Neuron (in vitro differentiated cells): ENCODE data around the gene FGF19.

Source experiments
- H2AFZ ChIP-seq: one replicate; pipeline ENCODE4 v1.6.1; 2013; ENCODE audit warnings: low read depth, mild to moderate bottlenecking, inconsistent platforms, low read length, moderate library complexity
- H3K27me3 ChIP-seq: one replicate; pipeline ENCODE4 v1.6.1; 2013; ENCODE audit warnings: low read length; ENCODE audit not compliant: insufficient read depth
- H3K36me3 ChIP-seq: one replicate; pipeline ENCODE4 v1.6.1; 2013; ENCODE audit warnings: low read length; ENCODE audit not compliant: insufficient read depth
- H3K4me1 ChIP-seq: one replicate; pipeline ENCODE4 v1.6.1; 2013; ENCODE audit warnings: low read length; ENCODE audit not compliant: insufficient read depth
- H3K4me3 ChIP-seq: 2 replicates; pipeline ENCODE4 v1.5.1; 2013; ENCODE audit warnings: mild to moderate bottlenecking, low read length, moderate library complexity
- H3K9me3 ChIP-seq: one replicate; pipeline ENCODE4 v1.6.1; 2013; ENCODE audit warnings: low read length

The FGF19 gene

DNA sequence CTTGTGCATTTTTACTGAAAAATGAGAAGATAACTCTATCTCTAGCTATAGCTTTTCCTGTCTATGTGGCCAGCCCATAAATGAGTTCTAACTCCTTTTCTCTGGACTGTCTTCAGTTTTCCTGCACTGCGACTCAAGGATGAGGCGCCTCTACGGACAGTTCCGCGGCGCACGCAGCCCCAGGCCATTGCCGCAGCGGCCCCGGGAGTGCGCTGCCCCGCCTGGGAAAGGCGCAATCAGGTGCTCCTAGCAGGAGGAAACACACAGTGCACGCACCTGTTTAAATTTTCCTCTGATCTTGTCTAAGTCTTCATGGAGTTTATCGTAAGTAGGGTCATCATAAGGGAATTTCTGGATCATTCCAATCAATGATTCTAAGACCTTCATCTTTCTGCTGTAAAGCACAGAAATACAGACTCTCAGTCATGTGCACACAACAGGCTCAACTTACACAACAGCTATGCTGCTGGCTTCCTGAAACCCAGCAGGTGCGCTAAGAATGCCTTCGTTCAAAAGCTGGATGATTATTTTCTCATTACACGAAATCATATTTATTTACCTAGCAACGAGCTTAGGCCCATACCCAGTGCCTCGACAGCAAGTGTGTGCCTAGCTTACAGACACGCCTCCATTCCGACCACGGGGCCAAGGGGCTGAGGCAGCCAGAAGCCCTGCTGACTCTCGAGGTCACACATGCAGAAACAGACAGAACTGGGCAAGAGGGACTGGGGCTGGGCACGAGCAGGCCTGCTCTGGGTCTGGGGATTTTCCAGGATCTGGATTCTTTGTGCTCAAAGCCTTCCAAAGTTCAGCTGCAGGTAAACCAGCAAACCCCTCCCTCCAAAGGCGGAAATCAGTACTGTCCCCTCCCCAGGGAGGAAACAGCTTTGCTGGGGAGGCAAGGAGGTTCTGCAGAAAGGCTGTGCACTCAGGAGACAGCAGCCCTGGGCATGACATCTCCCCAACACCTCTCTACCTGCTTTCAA lies 35.9 kb downstream of the FGF19 start:
- Histone ChIP-seq H3K27me3 (no peaks in the 10 kb centered on the region), H3K4me1 (peaks cover 3% of the 10 kb centered on the region), H3K4me3 (no peak overlapping the region), H3K36me3 (peaks cover 47% of the 10 kb centered on the region), H3K9me3 (no peaks in the 10 kb centered on the region), H2AFZ (no peak overlapping the region)

DNA sequence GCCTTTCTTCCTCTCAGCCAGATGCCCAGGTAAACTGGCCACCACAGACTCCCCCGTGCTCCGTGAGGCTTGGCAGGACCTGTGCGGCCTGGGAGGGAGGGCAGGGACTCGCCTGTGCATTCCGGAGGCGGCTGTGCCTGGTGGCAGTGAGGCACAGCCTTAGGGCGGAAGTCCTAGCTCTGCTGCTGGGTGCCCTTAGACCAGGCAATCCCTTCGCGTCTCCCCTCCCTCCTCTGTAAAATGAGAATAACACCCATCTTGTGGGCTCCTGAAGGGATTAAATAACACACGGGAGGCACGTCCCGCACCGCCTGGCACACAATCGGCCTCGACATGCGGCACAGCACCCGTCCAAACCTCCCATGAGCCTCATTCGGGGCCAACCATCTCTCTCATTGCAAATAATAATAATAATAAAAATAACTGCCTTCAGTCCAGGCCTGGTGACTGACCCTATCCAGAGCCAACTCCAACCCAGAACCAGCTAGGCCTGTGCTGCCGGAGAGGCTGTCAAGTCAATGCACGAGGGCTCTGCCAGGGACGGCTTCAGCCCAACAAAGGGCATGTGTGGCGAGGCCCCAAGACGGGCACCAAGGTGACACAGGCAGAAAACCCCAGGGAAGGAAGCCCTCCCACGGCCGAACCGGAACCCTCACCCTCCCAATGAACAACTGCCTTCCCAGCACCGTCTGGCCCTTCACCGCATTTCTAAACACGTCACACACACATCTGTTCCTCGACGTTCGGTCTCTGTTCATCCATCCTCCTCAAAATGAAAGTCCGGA lies 36.9 kb downstream of the FGF19 start:
- peaks cover 3% of the 10 kb centered on the region for H3K4me1 ChIP-seq
- H3K27me3 ChIP-seq = no peaks in the 10 kb centered on the region
- peaks cover 44% of the 10 kb centered on the region for H3K36me3 ChIP-seq
- no peak overlapping the region for H3K4me3 ChIP-seq
- H2AFZ ChIP-seq = no peak overlapping the region
- no peaks in the 10 kb centered on the region for H3K9me3 ChIP-seq

DNA sequence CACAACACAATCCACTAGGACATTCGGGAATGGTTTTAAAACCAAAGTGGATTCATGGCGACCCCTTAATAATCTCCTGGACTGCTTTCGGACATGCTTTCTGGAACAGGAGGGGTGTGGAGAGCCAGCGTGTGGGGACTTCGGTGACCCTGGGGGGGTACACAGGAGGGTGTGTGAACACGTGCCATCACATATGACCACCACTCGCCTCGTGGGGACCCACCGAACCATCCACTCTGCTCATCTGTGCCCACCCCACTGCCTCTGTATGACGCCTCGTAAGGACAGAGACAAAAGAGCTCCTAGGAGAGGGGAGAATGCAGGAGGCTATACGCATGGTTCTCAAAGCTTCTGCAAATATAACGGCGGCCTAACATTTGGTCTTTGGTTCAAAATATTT lies 37.6 kb downstream of the FGF19 start:
- Histone ChIP-seq H3K4me1 (peaks cover 3% of the 10 kb centered on the region), H3K9me3 (no peaks in the 10 kb centered on the region), H3K27me3 (no peaks in the 10 kb centered on the region), H2AFZ (no peak overlapping the region), H3K36me3 (peaks cover 38% of the 10 kb centered on the region), H3K4me3 (no peak overlapping the region)

DNA sequence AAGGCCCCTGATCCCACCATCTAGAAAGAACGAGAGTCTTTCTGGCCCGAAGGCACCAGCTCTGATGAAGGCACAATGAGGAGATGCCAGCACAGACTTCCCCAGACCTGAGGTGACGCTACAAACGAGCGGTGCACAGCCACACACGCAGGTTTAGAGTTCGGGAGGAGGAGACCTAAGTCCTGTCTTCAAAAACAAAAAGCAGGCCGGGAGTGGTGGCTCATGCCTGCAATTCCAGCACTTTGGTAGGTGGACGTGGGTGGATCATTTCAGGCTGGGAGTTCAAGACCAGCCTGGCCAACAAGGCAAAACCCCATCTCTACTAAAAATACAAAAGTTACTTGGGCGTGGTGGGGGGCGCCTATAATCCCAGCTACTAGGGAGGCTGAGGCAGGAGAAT lies 38.2 kb downstream of the FGF19 start:
- H3K9me3 ChIP-seq = no peaks in the 10 kb centered on the region
- no peak overlapping the region for H2AFZ ChIP-seq
- no peaks in the 10 kb centered on the region for H3K27me3 ChIP-seq
- peaks cover 38% of the 10 kb centered on the region for H3K36me3 ChIP-seq
- H3K4me1 ChIP-seq = peaks cover 3% of the 10 kb centered on the region
- H3K4me3 ChIP-seq = no peak overlapping the region

DNA sequence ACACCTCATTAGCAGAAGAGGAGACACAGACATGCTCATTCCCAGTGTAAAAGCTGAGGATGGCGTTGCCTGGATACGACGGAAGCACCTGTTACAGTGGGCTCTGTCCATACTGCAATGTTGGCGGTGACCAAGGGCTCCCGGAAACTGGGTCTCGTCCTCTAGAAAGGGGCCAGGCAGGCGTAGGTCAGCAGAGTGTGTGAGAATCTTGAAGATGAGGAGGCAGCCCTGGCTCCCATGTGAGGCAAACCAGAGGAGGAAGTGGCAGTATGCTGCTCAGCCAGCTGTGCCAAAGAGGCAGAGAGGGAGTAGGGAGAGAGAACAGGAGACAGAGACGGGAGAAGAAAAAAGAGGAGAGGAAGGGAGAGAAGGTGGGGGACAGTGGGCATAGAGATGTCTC lies 38.9 kb downstream of the FGF19 start:
- peaks cover under 1% of the 10 kb centered on the region for H3K4me1 ChIP-seq
- no peak overlapping the region for H2AFZ ChIP-seq
- H3K9me3 ChIP-seq = no peaks in the 10 kb centered on the region
- no peak overlapping the region for H3K4me3 ChIP-seq
- no peaks in the 10 kb centered on the region for H3K27me3 ChIP-seq
- peaks cover 36% of the 10 kb centered on the region for H3K36me3 ChIP-seq

DNA sequence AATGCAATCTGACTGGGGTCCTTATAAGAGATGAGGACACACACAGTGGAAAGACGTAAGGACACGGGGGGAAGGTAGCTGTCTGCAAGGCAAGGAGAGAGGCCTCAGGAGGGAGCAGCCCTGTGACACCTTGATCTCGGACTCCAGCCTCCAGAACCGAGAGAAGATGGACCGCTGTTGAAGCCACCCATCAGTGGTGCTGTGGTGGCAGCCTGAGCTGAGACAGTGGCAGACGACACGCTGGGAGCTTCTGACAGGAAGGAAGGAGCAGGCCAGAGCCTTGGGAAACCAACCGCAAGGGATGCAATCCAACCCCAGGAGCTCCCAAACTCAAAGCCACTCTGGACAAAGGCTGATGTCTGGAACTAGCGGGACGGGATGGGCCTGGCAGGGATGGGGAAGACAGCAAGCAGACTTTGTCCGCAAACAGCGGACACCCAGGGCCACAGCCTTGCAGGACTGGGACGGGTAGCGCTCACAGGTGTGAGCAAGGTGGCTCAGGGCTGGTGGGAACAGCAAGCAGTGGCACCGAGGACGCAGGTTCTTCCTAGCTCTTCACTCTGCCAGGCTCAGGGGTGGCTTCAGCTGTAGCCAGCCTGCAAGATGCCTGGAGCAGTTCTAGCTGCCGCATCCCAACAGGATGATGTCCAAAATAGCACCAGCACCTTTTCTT lies 39.6 kb downstream of the FGF19 start:
- no peaks in the 10 kb centered on the region for H3K4me1 ChIP-seq
- H3K36me3 ChIP-seq = peaks cover 34% of the 10 kb centered on the region
- H3K9me3 ChIP-seq = no peaks in the 10 kb centered on the region
- H2AFZ ChIP-seq = no peak overlapping the region
- H3K4me3 ChIP-seq = no peak overlapping the region
- no peaks in the 10 kb centered on the region for H3K27me3 ChIP-seq

DNA sequence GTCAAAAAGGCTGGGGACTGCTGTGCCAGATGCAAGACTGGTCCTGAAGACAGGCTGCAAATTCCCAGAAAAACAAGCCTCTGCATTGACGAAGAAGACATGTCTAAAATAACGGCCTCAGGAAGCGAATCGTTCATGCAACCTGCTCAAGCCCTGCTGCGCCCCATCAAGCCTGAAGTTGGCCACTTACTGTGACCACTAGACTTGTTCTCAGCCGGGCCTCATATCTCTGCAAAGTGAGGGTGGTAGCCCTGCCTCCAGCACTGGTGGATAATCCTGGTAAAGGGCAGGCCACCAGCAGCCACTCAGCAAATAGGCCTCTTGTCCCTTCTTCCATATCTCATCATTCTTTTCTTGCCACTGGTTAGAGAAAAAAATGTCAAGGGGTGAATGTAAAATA lies 40.5 kb downstream of the FGF19 start:
- H2AFZ ChIP-seq = no peak overlapping the region
- H3K4me1 ChIP-seq = peaks cover 9% of the 10 kb centered on the region
- H3K4me3 ChIP-seq = no peak overlapping the region
- H3K27me3 ChIP-seq = no peaks in the 10 kb centered on the region
- peaks cover 31% of the 10 kb centered on the region for H3K36me3 ChIP-seq
- no peaks in the 10 kb centered on the region for H3K9me3 ChIP-seq

DNA sequence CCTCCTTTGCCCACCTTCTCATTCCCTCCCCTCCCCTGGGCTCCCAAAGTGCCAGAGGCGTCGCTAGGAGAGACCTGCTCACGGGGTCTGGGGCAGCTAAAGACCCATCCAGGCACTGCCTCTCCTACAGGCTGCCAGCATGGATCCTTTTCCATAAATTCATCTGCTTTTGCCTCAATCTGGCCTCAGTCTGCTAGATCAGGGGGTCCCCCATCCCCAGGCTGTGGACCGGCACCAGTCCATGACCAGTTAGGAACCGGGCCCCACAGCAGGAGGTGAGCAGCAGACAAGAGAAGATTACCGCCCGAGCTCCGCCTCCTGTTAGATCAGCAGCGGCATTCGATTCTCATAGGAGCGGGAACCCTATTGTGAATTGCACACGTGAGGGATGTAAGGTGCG lies 41.0 kb downstream of the FGF19 start:
- Histone ChIP-seq H3K4me1 (peaks cover 14% of the 10 kb centered on the region), H3K36me3 (peaks cover 25% of the 10 kb centered on the region), H3K4me3 (no peak overlapping the region), H3K27me3 (no peaks in the 10 kb centered on the region), H2AFZ (no peak overlapping the region), H3K9me3 (no peaks in the 10 kb centered on the region)

DNA sequence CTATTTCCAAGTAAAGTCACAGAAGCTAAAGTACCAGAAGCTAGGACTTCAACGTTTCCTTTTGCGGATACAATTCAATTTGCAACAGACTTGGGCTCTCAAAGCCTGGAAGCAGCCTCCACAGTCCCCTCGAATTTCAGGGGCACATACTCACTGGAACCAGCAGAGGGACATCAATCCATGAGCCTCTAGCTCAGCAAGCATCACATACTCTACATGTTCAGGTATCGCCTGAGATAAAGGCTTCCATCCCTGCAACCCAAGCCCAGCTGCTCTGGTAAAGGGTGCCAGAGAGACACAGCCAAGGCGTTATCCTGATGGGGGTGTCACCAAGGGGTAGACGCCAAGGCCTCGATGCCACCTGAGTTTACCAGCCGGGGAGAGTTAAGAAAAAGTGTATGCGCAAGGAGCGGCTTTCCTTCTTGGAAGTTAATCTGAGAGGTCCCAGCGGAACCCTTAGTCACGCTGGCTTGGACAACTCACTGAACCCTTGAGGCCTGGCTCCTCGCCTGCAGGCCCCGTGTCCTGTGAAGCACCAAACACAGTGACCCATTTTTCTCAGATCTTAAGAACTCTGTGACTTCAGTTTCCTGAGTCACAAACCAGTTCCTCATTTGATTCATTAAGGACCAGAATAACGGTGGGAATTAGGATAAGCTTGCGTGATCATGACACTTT lies 41.7 kb downstream of the FGF19 start:
- H3K4me3 ChIP-seq = no peak overlapping the region
- peaks cover 21% of the 10 kb centered on the region for H3K36me3 ChIP-seq
- no peaks in the 10 kb centered on the region for H3K27me3 ChIP-seq
- H3K4me1 ChIP-seq = peaks cover 20% of the 10 kb centered on the region
- H3K9me3 ChIP-seq = no peaks in the 10 kb centered on the region
- H2AFZ ChIP-seq = no peak overlapping the region

DNA sequence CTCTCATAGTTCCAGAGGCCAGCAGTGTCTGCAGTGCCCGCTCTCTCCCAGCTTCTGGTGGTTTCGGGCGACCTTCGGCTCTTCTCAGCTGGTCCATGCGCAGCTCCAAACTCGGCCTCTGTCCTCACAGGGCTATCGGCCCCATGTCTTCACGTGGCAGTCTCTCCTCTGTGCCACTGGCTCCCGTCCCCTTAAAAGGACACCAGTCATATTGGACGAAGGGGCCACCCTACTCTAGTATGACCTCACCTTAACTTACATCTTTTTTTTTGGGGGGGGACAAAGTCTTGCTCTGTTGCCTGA lies 42.5 kb downstream of the FGF19 start:
- H3K4me3 ChIP-seq = no peak overlapping the region
- no peaks in the 10 kb centered on the region for H3K9me3 ChIP-seq
- H3K36me3 ChIP-seq = peaks cover 14% of the 10 kb centered on the region
- no peak overlapping the region for H2AFZ ChIP-seq
- H3K4me1 ChIP-seq = peaks cover 25% of the 10 kb centered on the region
- no peaks in the 10 kb centered on the region for H3K27me3 ChIP-seq

DNA sequence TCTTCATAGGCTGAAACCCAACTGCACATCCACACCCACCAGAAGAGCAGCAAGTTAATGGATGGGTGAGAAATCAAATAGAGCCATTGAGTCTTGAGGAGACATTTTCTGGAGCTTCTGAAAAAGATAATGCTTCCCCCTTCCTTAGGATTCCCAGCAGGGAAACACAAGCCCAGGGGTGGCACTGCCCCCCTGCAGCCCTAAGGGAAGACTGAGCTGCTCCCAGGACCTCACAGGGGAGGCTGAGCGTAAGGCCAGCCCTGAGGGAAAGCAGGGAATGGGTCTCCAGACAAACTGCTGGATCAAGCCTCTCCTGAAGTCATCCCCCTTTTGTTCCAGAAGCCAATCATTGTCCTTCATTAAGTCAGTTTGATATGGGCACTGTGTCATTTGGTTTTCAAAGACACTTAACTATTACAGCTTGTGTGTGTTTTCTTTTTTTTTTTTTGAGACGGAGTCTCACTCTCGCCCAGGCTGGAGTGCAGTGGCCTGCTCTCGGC lies 43.8 kb downstream of the FGF19 start:
- Histone ChIP-seq H3K9me3 (no peaks in the 10 kb centered on the region), H3K27me3 (no peaks in the 10 kb centered on the region), H2AFZ (no peak overlapping the region), H3K36me3 (peaks cover 10% of the 10 kb centered on the region), H3K4me3 (no peak overlapping the region), H3K4me1 (peaks cover 25% of the 10 kb centered on the region)

DNA sequence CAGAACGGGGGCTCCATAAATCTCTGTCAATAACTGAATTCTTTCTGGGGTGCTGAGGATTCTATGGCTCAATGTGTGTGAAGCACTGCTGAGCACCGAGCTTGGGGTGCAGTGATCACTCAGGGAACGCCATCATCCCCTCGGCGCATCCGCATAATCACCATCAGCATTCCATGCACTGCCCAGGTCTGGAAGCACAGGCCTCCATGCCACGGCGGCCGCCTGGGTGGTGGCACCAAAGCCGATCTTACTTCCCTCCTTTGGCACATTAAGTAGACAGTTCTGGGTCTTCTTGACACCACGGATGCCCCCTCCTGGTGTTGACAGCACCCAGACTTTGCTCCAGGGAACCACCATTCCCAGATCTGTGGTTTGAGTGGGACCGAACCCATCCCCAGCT lies 44.2 kb downstream of the FGF19 start:
- no peak overlapping the region for H2AFZ ChIP-seq
- no peaks in the 10 kb centered on the region for H3K27me3 ChIP-seq
- peaks cover 25% of the 10 kb centered on the region for H3K4me1 ChIP-seq
- no peak overlapping the region for H3K4me3 ChIP-seq
- no peaks in the 10 kb centered on the region for H3K9me3 ChIP-seq
- H3K36me3 ChIP-seq = peaks cover 6% of the 10 kb centered on the region
